SH-SY5Y (cell line): Measurements from ENCODE around the gene MIA3.

Source experiments
- GATA2 ChIP-seq: IDR thresholded peaks from 2 replicates; pipeline ENCODE4 v1.6.1; 2011; ENCODE audit warnings: mild to moderate bottlenecking, low read depth, low read length
- GATA3 ChIP-seq: IDR thresholded peaks from 2 replicates; pipeline ENCODE4 v1.6.1; 2011; ENCODE audit warnings: low read depth, mild to moderate bottlenecking, low read length, moderate library complexity

MIA3 gene

GRCh38 chr1:222634180-222635013 is 16.5 kb downstream of the MIA3 start:
- TF ChIP-seq GATA3 (no peak), GATA2 (no peak)

- no peak for TF ChIP-seq GATA3
- no peak for TF ChIP-seq GATA2
These were observed 23.5 kb downstream of the MIA3 start for GRCh38 chr1:222641269-222641948.

- TF ChIP-seq GATA3 = no peak
- TF ChIP-seq GATA2 = no peak
These were observed 24.6 kb downstream of the MIA3 start for GRCh38 chr1:222642468-222642867.

- TF ChIP-seq GATA2 (no peak), GATA3 (no peak)
These were observed 25.7 kb downstream of the MIA3 start for GRCh38 chr1:222643606-222643937.

- TF ChIP-seq GATA3 (no peak), GATA2 (no peak)
These were observed 26.2 kb downstream of the MIA3 start for GRCh38 chr1:222643938-222644635.

GRCh38 chr1:222644636-222644980 is 26.7 kb downstream of the MIA3 start:
- TF ChIP-seq GATA2 (no peak), GATA3 (no peak)

- TF ChIP-seq GATA3 (no peak), GATA2 (no peak)
These were observed 34.8 kb downstream of the MIA3 start for GRCh38 chr1:222652676-222653075.

- TF ChIP-seq GATA2 = no peak
- no peak for TF ChIP-seq GATA3
These were observed 35.4 kb downstream of the MIA3 start for GRCh38 chr1:222653178-222653827.

GRCh38 chr1:222654849-222655248 is 37.0 kb downstream of the MIA3 start:
- no peak for TF ChIP-seq GATA2
- TF ChIP-seq GATA3 = no peak

GRCh38 chr1:222656391-222657155 is 38.7 kb downstream of the MIA3 start:
- no peak for TF ChIP-seq GATA2
- no peak for TF ChIP-seq GATA3

- TF ChIP-seq GATA3 (no peak), GATA2 (no peak)
These were observed 40.0 kb downstream of the MIA3 start for GRCh38 chr1:222657899-222658298.

- TF ChIP-seq GATA2 (no peak), GATA3 (no peak)
These were observed 45.6 kb downstream of the MIA3 start for GRCh38 chr1:222663431-222663934.

GRCh38 chr1:222665964-222666363 is 48.1 kb downstream of the MIA3 start:
- TF ChIP-seq GATA3 (no peak), GATA2 (no peak)
